NCI-H1105 (cell line): ENCODE measurements around the gene TRIM43.
"Not testable (repeated sequence)": the region's sequence is repeated elsewhere in the genome, so short reads cannot be mapped to it uniquely, and the experiment has no call there.

Experiments used
- DNase-seq: peaks from one replicate; lab custom pipeline; 2025; lab: John Stamatoyannopoulos, UW

Gene TRIM43

GRCh38 chr2:95641787-95642186 is 50.0 kb downstream of the TRIM43 start:
- not testable (repeated sequence) for DNase-seq

- DNase-seq: not testable (repeated sequence)
These were observed 50.6 kb downstream of the TRIM43 start for GRCh38 chr2:95642360-95642759.

GRCh38 chr2:95642951-95643350 is 51.1 kb downstream of the TRIM43 start:
- DNase-seq: not testable (repeated sequence)

DNA sequence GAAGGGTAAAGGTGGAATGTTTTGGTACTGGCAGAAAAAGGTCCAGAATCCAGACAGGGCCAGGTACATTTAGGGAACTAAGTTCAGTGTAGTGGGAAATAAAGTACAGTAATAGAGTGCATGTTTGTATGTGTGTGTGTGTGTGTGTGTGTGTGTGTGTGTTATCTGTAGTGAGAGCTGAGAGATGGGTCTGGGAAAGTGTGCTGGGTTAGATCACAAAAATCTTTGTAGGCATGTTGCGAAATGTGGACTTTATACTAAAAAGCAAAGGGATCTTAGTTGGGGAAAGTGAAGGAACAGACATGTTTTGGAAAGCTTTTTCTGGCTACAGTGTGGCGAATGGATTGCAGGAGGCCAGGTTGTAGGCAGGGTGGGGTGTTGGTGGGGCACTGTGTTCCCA is 53.5 kb downstream of the TRIM43 start:
- DNase-seq: not testable (repeated sequence)

DNA sequence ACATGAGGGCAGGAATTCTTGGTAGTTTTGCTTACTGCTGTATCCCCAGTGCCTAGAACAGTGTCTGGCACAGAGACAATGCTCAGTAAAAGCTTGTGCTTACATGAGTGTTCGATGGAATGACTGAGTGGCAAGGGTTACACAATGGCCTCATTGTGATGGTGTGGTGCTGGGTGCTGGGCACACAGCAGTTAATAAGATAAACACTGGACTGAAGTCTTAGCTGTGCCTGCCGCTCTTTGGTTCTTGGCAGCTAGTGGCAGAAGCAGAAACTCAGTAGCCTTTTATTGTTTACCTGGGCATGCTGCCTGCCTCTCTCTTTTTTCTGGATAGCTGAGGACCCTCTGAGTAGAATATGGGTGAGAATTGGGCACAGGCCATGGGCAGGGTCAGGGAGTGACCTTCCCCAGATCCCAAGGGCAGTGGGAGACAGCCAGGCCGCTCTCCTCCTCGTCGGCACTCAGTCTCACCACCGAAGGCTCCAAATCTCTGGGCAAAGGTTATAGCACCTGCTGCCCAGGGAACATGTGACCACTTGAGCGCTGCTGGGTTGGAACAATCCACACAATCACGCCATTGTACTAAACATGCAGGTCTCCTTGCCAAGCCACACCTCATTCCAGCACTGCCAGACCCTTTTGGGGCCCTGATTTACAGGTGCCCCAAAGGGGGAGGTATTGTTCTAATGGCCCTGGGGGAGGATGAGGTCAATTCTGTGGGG is 54.6 kb downstream of the TRIM43 start:
- not testable (repeated sequence) for DNase-seq

DNA sequence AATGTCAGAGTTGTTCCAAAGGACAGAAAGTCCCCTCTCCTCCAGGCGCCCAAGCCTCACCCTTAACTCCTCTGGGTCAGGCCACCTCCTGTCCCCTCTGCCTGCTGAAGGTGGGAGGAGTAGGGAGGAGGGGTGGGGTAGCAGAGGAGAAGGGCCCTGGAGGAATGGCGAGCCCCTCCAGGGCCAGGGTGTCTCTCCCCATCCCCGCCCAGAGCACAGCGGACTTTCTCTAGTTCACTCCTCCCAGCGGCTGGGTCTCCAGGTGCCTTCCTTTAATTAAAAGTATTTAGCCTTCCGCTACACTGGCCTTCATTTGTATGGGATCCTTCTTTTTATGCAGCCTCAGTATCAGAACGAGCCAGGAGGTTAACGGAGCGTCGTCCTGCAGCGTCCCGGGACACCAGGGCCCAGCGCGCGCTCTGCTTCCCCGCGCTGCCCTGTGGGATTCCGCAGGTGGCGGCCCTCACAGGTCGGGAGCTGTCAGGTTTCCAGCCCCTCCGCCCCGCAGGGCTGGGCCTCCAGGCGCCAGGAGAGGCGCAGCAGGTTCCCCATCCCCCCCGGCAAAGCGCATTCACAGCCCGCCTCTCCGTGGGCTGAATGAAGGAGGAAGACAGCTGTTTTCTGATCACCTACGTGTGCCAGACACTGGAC is 57.2 kb downstream of the TRIM43 start:
- not testable (repeated sequence) for DNase-seq
